ENCODE measurements around the gene GOLGA1. TPM values are rescaled to one million over a fixed set of nuclear protein-coding genes. Genes with fewer than 3 reads are reported as not detected.
A peak's percentile ranks its signal among the peaks of the same experiment; 100 is the strongest.

GOLGA1 gene
- total and polyA plus RNA-seq, 4 donors: 17.8 to 21.7 (median 18.9) TPM

GRCh38 chr9:124878518-124878917, 62.4 kb downstream of the GOLGA1 start:
- DNase-seq (ENCODE audit: low read depth in 4 of 6, low spot score in 6 of 6): no peak
- 88% methylated on average over 5 of the region's 6 CpGs for WGBS (ENCODE audit: insufficient coverage)
- Histone ChIP-seq H3K36me3 (ENCODE audit: control insufficient read depth, insufficient read depth, low read length) (peaks cover 77% of the 10 kb centered on the region), H3K4me1 (ENCODE audit: control insufficient read depth, insufficient read depth, low read length) (no peaks in the 10 kb centered on the region), H3K27me3 (ENCODE audit: control insufficient read depth, insufficient read depth, low read length) (no peaks in the 10 kb centered on the region), H3K4me3 (ENCODE audit: low read depth, low read length) (no peak overlapping the region), H3K9me3 (ENCODE audit: control insufficient read depth, insufficient read depth, low read length) (no peaks in the 10 kb centered on the region), H3K27ac (ENCODE audit: low read depth, low read length) (no peak overlapping the region)

DNA sequence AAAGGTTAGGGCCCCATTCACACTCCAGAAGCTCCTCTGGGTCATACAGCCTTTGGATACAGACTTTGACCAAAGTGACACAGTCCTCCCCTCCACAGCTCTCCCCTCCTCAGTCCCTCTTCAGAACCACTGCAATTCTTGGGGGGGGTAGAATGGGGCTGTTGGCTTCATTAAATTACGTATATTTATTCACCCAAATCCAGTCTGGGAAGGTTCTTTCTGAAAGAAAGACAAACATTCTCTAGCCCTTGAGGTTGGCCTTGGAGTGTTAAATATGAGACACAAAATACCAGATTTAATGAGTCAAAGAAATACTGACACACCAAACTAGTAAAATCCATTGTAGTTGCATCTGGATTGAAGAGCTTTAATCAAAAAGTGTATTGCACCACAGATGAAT, 62.9 kb downstream of the GOLGA1 start:
- H3K27ac ChIP-seq (ENCODE audit: low read depth, low read length): no peak overlapping the region
- H3K4me1 ChIP-seq (ENCODE audit: control insufficient read depth, insufficient read depth, low read length): no peaks in the 10 kb centered on the region
- no peaks in the 10 kb centered on the region for H3K27me3 ChIP-seq (ENCODE audit: control insufficient read depth, insufficient read depth, low read length)
- no CpG with 5 or more reads among the region's 1 CpG for WGBS (ENCODE audit: insufficient coverage)
- H3K9me3 ChIP-seq (ENCODE audit: control insufficient read depth, insufficient read depth, low read length): no peaks in the 10 kb centered on the region
- no peak for DNase-seq (ENCODE audit: low read depth in 4 of 6, low spot score in 6 of 6)
- H3K36me3 ChIP-seq (ENCODE audit: control insufficient read depth, insufficient read depth, low read length): peaks cover 80% of the 10 kb centered on the region
- H3K4me3 ChIP-seq (ENCODE audit: low read depth, low read length): no peak overlapping the region

DNA sequence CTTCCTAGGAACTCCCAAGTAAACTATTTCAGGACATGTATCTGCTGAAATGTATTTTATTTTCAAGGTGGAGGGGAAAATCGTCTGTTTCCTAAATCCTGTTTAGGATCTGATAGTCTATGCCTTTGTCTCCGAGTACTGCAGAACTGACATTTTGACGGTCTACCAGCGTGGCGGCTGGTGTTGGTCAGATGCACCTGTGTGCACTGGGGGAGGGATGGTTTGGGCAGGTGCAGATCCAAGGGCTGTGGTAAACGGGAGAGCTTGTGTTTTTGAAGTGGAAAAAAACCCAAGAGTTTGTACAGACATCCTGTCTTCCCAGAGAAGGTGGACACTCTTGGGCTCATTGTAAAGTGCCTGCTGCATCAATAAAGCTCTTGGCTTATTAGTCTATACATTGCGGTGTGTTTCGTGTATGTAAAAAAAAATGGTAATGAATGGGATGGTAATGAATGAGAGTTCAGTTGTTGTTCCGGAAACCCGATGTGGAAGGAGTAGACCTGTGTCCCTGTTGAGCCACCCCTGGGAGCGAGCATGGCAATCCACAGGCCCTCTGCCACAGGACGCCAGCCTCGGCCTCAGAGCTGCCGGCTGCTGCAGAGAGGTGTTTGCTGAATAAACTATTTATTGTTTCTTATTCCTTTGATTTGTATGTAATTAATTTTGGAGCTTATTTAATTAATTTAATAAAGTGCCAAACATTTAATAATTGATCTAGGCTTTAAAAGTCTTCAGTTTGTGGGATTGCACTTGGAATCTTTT, 63.7 kb downstream of the GOLGA1 start:
- Histone ChIP-seq H3K9me3 (ENCODE audit: control insufficient read depth, insufficient read depth, low read length) (no peaks in the 10 kb centered on the region), H3K27ac (ENCODE audit: low read depth, low read length) (no peak overlapping the region), H3K4me3 (ENCODE audit: low read depth, low read length) (no peak overlapping the region), H3K4me1 (ENCODE audit: control insufficient read depth, insufficient read depth, low read length) (no peaks in the 10 kb centered on the region), H3K27me3 (ENCODE audit: control insufficient read depth, insufficient read depth, low read length) (no peaks in the 10 kb centered on the region), H3K36me3 (ENCODE audit: control insufficient read depth, insufficient read depth, low read length) (peaks cover 78% of the 10 kb centered on the region)
- WGBS (ENCODE audit: insufficient coverage): 86% methylated on average over 10 of the region's 14 CpGs
- DNase-seq (ENCODE audit: low read depth in 4 of 6, low spot score in 6 of 6): no peak

DNA sequence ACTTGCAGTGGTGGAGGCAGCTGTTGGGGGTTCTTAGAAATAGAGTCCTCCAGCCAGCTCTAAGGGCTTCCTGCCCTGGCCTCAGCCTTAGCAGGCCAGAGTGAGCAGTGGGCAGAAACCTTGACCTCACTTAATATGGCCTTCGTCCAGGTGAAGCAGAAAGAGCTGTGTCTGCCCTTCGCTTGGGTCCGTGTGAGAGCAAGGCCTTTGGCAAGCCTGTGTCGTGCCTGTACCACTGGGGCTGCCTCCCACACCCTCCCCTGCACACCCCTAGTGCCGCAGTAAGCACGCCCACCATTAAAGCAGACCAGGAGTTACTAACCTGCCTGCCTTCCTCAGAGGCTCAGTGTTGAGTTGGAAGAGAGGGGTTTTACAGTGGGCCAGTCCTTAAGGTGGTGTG, 65.4 kb downstream of the GOLGA1 start:
- Histone ChIP-seq H3K27ac (ENCODE audit: low read depth, low read length) (no peak overlapping the region), H3K36me3 (ENCODE audit: control insufficient read depth, insufficient read depth, low read length) (peaks cover 74% of the 10 kb centered on the region), H3K4me1 (ENCODE audit: control insufficient read depth, insufficient read depth, low read length) (peaks cover 10% of the 10 kb centered on the region), H3K4me3 (ENCODE audit: low read depth, low read length) (no peak overlapping the region), H3K27me3 (ENCODE audit: control insufficient read depth, insufficient read depth, low read length) (no peaks in the 10 kb centered on the region), H3K9me3 (ENCODE audit: control insufficient read depth, insufficient read depth, low read length) (no peaks in the 10 kb centered on the region)
- WGBS (ENCODE audit: insufficient coverage): 91% methylated on average over 4 of the region's 6 CpGs
- no peak for DNase-seq (ENCODE audit: low read depth in 4 of 6, low spot score in 6 of 6)

DNA sequence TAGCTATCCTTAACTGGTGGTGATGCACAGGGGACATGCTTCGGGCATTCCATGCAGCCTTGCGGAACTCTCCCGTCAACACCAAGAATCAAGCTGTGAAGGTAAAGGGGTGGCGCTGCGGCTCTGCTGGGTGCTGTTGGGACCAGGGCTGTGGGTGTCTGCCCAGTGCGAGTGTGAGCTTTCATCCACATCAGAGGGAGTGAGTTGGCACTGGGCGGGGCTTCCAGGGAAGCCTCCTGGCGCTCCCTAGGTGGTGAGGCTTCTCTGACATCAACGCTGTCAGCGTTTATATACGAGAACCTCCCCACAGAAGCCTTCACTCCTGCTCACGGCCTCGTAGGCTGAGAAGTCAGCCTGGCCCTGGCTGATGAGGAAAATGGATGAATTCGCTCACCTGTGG, 67.2 kb downstream of the GOLGA1 start:
- WGBS (ENCODE audit: insufficient coverage): 100% methylated on average over 7 of the region's 14 CpGs
- Histone ChIP-seq H3K9me3 (ENCODE audit: control insufficient read depth, insufficient read depth, low read length) (no peaks in the 10 kb centered on the region), H3K27ac (ENCODE audit: low read depth, low read length) (no peak overlapping the region), H3K36me3 (ENCODE audit: control insufficient read depth, insufficient read depth, low read length) (peaks cover 70% of the 10 kb centered on the region), H3K4me3 (ENCODE audit: low read depth, low read length) (no peak overlapping the region), H3K27me3 (ENCODE audit: control insufficient read depth, insufficient read depth, low read length) (no peaks in the 10 kb centered on the region), H3K4me1 (ENCODE audit: control insufficient read depth, insufficient read depth, low read length) (peaks cover 21% of the 10 kb centered on the region)
- DNase-seq (ENCODE audit: low read depth in 4 of 6, low spot score in 6 of 6): no peak

- Histone ChIP-seq H3K9me3 (ENCODE audit: control insufficient read depth, insufficient read depth, low read length) (no peaks in the 10 kb centered on the region), H3K4me3 (ENCODE audit: low read depth, low read length) (no peak overlapping the region), H3K36me3 (ENCODE audit: control insufficient read depth, insufficient read depth, low read length) (peaks cover 50% of the 10 kb centered on the region), H3K27ac (ENCODE audit: low read depth, low read length) (no peak overlapping the region), H3K4me1 (ENCODE audit: control insufficient read depth, insufficient read depth, low read length) (peaks cover 30% of the 10 kb centered on the region), H3K27me3 (ENCODE audit: control insufficient read depth, insufficient read depth, low read length) (no peaks in the 10 kb centered on the region)
- no peak for DNase-seq (ENCODE audit: low read depth in 4 of 6, low spot score in 6 of 6)
- WGBS (ENCODE audit: insufficient coverage): 84% methylated on average over 11 of the region's 11 CpGs
Observed at GRCh38 chr9:124871156-124871561, 69.7 kb downstream of the GOLGA1 start.

DNA sequence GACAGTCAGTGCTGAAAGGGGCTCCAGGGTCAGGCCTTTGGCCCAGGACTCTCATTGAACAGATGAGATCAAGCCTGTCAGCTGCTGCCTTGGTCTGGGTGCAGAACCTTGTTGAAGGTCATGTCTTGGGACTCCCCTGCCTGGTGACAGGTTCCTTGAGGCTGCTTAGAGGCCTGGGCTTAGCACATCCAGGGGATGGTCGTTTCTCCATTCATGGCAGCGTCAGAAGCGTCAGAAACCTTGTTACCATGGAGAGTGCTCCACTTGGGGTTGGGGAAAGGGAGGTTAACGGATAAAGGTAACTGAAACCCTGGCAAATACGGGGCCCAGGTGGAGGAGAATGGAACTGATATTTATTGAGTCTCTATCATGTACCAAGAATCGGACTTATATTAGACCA, 70.2 kb downstream of the GOLGA1 start:
- peak overlapping the region; percentile 98 for H3K4me3 ChIP-seq (ENCODE audit: low read depth, low read length)
- no peak overlapping the region for H3K27ac ChIP-seq (ENCODE audit: low read depth, low read length)
- no peaks in the 10 kb centered on the region for H3K9me3 ChIP-seq (ENCODE audit: control insufficient read depth, insufficient read depth, low read length)
- no peak for DNase-seq (ENCODE audit: low read depth in 4 of 6, low spot score in 6 of 6)
- no peaks in the 10 kb centered on the region for H3K27me3 ChIP-seq (ENCODE audit: control insufficient read depth, insufficient read depth, low read length)
- peaks cover 46% of the 10 kb centered on the region for H3K36me3 ChIP-seq (ENCODE audit: control insufficient read depth, insufficient read depth, low read length)
- peaks cover 30% of the 10 kb centered on the region for H3K4me1 ChIP-seq (ENCODE audit: control insufficient read depth, insufficient read depth, low read length)
- WGBS (ENCODE audit: insufficient coverage): 65% methylated on average over 6 of the region's 6 CpGs

DNA sequence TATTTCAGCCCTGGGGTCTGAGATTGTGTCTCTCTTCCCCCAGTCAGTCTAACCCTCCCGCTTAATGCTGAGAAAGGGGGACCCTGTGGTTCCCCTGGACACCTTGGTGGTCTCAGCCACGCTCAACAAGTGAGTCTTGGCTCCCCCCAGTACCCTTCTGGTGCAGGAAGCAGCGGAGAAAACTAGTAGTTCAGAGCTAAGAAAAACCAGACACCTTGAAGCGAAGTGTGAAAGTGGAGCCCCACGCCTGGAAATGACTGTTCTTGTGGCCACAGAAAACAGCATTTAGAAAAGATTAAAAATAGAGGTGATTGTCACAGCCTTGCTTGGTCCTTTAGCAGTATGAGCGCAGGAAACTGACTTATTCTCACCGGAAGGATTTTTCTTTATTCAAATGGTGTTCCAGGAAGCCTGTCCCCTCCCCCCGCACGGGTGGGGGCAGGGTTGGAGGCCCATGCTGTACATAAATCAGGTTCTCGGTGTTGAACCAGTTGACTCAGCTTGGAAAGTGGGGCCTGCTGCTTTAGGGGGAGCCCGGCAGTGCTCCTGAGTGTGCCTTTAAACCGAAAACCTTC, 70.8 kb downstream of the GOLGA1 start:
- H3K9me3 ChIP-seq (ENCODE audit: control insufficient read depth, insufficient read depth, low read length): no peaks in the 10 kb centered on the region
- no peaks in the 10 kb centered on the region for H3K27me3 ChIP-seq (ENCODE audit: control insufficient read depth, insufficient read depth, low read length)
- H3K4me1 ChIP-seq (ENCODE audit: control insufficient read depth, insufficient read depth, low read length): peaks cover 30% of the 10 kb centered on the region
- peaks cover 39% of the 10 kb centered on the region for H3K36me3 ChIP-seq (ENCODE audit: control insufficient read depth, insufficient read depth, low read length)
- H3K27ac ChIP-seq (ENCODE audit: low read depth, low read length): peak overlapping the region; percentile 4
- DNase-seq (ENCODE audit: low read depth in 4 of 6, low spot score in 6 of 6): no peak
- H3K4me3 ChIP-seq (ENCODE audit: low read depth, low read length): peak overlapping the region; percentile 98
- WGBS (ENCODE audit: insufficient coverage): 9% methylated on average over 11 of the region's 12 CpGs

GRCh38 chr9:124869466-124869985, 71.4 kb downstream of the GOLGA1 start:
- under 1% methylated on average over 37 of the region's 41 CpGs for WGBS (ENCODE audit: insufficient coverage)
- DNase-seq (ENCODE audit: low read depth in 4 of 6, low spot score in 6 of 6): no peak
- Histone ChIP-seq H3K27me3 (ENCODE audit: control insufficient read depth, insufficient read depth, low read length) (no peaks in the 10 kb centered on the region), H3K36me3 (ENCODE audit: control insufficient read depth, insufficient read depth, low read length) (peaks cover 34% of the 10 kb centered on the region), H3K9me3 (ENCODE audit: control insufficient read depth, insufficient read depth, low read length) (no peaks in the 10 kb centered on the region), H3K4me3 (ENCODE audit: low read depth, low read length) (peak overlapping the region; percentile 98), H3K27ac (ENCODE audit: low read depth, low read length) (peak overlapping the region; percentile 43), H3K4me1 (ENCODE audit: control insufficient read depth, insufficient read depth, low read length) (peaks cover 30% of the 10 kb centered on the region)
